Measurements from ENCODE around the gene CHRNA4. TPM values are rescaled to one million over a fixed set of nuclear protein-coding genes. Genes with fewer than 3 reads are reported as not detected.

CHRNA4 gene
- total and polyA plus RNA-seq, 10 of the 15 experiments (the other 5 are each of a cell fraction or from before 2014, with no cell fraction given), result 0.04 to 0.41 (median 0.06) TPM; not detected in 5

- no peaks in the 10 kb centered on the region for H3K79me2 ChIP-seq (ENCODE audit: control insufficient read depth, insufficient read depth, low read length)
- no peak overlapping the region for H2AFZ ChIP-seq (ENCODE audit: control insufficient read depth, low read depth, low read length)
- FAIRE-seq, result no peak
- H3K27ac ChIP-seq (ENCODE audit: control insufficient read depth, insufficient read depth), result no peak overlapping the region
- 21% methylated on average over 9 of the region's 9 CpGs for WGBS (ENCODE audit: insufficient coverage, insufficient replicate concordance, low lambda C conversion rate, missing lambda C conversion rate)
- H3K9me3 ChIP-seq (replicated peaks; ENCODE audit: control insufficient read depth, insufficient read depth, low read length), result no peaks in the 10 kb centered on the region
- no peak overlapping the region for H3K4me2 ChIP-seq (ENCODE audit: control insufficient read depth, insufficient read depth)
- H3K27me3 ChIP-seq (replicated peaks in 1 of 2; ENCODE audit: control insufficient read depth in 2 of 2, insufficient read depth in 2 of 2, low read length in 1 of 2), result no peaks in the 10 kb centered on the region
- no peaks in the 10 kb centered on the region for H4K20me1 ChIP-seq (ENCODE audit: control insufficient read depth, insufficient read depth)
- no peak overlapping the region for H3K4me3 ChIP-seq
- no peaks in the 10 kb centered on the region for H3K4me1 ChIP-seq (ENCODE audit: control insufficient read depth, insufficient read depth, low read length)
- no peak for DNase-seq (ENCODE audit: low read depth, low spot score)
- in situ Hi-C loops (cut with MboI) (no loop called here), intact Hi-C loops (cut with micrococcal nuclease; ENCODE audit: unreplicated experiment) (no loop called here)
- no peak overlapping the region for H3K9ac ChIP-seq (ENCODE audit: control insufficient read depth, insufficient read depth, low read length)
- no peaks in the 10 kb centered on the region for H3K36me3 ChIP-seq (ENCODE audit: control insufficient read depth in 2 of 2, insufficient read depth in 2 of 2, low read length in 1 of 2)
- RAD21 ChIA-PET (ENCODE audit: unreplicated experiment), result no interaction called here
- CTCF ChIA-PET, result no interaction called here
- ATAC-seq, result no peak
- BruUV-seq (replicated peaks), result no TSS peak
- POLR2A ChIA-PET, result no interaction called here
- SMC1A ChIA-PET (ENCODE audit: uncharacterized antibody, unreplicated experiment), result no interaction called here
- TF ChIP-seq EED (IDR thresholded peaks at IDR 0.05; ENCODE audit: low read depth), result no peak
- TF ChIP-seq ZBTB11 (CRISPR knock-in tag; IDR thresholded peaks at IDR 0.05), result no peak
- no peak for TF ChIP-seq ZNF592 (IDR thresholded peaks at IDR 0.05)
- TF ChIP-seq CEBPZ (IDR thresholded peaks at IDR 0.05; ENCODE audit: low read depth, low read length), result no peak
- no peak for TF ChIP-seq PRDM15 (CRISPR knock-in tag; IDR thresholded peaks at IDR 0.05)
- TF ChIP-seq POLR2A (IDR thresholded peaks at IDR 0.05; ENCODE audit: low read depth, low read length), result no peak
- TF ChIP-seq E2F4 (IDR thresholded peaks at IDR 0.05; ENCODE audit: low read depth, low read length), result no peak
- TF ChIP-seq BMI1 (IDR thresholded peaks at IDR 0.05; ENCODE audit: borderline replicate concordance), result no peak
These were observed 47.1 kb downstream of the CHRNA4 start for GRCh38 chr20:63314015-63314471.
